ENCODE results near the gene KCNK17.

KCNK17 gene, protein sequence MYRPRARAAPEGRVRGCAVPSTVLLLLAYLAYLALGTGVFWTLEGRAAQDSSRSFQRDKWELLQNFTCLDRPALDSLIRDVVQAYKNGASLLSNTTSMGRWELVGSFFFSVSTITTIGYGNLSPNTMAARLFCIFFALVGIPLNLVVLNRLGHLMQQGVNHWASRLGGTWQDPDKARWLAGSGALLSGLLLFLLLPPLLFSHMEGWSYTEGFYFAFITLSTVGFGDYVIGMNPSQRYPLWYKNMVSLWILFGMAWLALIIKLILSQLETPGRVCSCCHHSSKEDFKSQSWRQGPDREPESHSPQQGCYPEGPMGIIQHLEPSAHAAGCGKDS
- long read RNA-seq, donor 1 = 0 reads
- long read RNA-seq, donor 2 = 0 reads
- long read RNA-seq, donor 3 = 0 reads
- long read RNA-seq, donor 4 = 0 reads
- long read RNA-seq, donor 5 = 0 reads
- long read RNA-seq, donor 6 = 0 reads
- long read RNA-seq, donor 7 = 0 reads
- long read RNA-seq, donor 8 = 0 reads

DNA sequence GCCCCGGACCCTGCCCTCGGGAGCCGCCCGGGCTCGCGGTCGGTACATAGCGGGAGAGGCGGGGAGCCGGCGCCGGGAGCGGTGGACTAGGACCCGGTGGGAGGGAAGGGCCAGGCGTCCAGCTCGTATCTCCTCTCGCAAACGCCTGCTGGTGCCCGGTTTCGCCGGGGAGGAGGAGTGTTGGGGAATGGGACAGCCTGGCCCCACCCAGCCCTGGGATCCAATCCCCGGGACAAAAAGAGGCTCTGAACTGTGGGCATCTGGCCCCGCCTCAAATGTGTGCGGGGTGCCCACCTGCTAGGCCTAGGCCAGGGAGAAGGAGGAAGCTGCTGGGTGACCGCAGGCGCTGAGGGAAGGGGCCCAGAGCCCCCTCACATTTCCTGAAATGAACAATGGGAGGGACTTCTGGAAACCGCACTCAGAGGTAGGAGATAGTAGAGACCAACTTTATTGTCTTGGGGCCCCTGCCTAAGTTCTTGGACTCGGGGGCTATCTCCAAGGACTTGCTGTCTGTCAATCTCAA lies at the start of gene KCNK17:
Gene KCNK17 (minus strand): TSS at position 147 of the 523 bp plus-strand sequence. CDS start 99 bp downstream, at position 48.
- DNase-seq = no peak

DNA sequence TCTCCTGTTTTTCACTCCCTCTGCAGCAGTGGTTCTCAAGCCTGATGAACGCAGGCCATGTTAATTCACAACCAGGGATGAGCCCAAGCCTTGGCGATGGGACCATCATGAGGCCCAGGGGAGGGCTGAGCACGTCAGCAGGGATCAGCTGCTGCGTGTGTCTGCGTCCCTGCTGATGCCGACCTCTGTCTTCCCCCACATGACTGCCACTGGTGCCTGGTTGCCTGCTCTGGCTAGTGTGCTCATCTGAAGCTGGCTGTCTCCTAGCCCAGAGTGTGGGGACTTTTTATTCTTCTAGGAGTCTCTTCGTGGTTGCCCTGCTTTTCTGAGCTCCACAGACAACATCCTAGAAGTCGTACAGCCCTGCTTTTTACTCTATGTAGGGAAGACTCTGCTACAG lies 49.1 kb upstream of the KCNK17 start:
- DNase-seq = no peak

DNA sequence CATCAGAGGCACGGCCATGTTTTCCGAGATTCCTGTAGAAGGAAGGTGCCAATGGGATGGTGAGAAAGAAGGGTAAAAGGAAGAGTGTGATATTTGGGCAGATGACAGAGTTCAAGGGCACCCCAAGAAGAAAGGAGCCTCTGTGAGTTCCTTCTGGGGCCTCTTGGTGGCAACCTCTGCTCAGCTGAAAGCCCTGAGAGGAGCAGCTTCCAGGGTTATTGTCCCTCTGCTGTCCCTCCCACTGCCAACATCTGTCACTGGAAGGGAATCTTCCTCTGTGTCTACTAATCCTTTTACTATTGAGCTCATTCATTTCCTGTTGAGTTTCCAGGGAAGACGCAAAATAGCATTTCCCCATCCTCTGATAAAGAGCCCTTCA lies 48.3 kb upstream of the KCNK17 start:
- DNase-seq = no peak

DNA sequence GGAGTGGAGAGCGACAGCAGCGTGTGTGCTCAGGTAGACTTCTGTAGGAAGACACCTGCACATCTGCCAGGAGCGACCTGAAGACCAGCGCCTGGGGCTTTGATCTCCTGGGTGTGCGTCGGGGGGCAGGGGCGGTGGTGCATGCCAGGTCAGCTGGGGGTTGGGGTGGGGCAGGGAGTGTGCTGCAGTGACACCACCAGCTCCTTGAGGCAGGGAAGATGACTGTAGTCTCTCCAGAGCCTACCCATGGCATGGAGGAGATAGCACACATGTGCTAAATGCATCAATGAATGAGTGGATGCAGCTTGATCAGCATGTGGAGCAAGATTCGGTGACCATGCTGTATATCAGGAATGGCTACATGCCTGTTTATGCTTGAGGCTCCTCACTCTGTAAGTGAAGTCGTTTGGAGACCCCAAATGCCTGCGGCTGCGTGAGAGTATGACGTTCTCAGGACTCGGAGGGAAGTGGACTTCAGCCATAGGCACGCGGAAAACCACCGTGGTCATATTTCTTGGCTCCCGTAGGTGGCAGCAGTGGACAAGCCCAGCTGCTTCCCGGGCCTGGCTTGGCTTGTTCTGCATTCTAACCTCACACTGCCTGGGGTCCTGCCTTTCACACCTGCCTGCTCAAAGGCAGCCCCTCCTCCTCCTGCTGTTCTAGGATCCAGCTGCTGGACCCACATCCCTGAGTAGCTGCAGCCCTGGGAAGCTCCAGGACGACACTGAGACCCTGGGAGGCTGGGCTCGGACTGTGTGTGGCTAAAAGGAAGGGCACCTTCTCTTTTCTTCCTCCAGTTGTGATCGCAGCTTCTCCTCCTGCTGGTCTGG lies 47.7 kb upstream of the KCNK17 start:
- peak; percentile 67 for DNase-seq

DNA sequence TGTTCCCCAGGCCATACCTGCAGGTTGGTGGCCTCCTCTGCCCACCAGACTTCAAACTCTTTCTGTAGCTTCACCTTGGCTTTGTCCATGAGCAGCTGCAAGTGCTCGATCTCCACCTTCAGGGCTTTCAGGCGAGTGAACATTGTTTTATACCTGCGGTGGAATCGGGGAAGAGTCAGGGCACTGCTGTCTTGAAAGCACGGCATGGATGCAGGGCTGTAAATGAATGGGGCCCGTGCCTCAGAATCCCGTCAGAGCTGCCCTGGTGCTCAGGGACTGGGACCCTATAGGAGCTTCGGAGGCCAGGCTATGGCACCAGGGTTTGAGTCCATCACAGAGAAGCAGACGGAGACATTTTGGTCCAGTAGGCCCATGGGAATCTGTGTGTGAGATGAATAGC lies 46.2 kb upstream of the KCNK17 start:
- no peak for DNase-seq

DNA sequence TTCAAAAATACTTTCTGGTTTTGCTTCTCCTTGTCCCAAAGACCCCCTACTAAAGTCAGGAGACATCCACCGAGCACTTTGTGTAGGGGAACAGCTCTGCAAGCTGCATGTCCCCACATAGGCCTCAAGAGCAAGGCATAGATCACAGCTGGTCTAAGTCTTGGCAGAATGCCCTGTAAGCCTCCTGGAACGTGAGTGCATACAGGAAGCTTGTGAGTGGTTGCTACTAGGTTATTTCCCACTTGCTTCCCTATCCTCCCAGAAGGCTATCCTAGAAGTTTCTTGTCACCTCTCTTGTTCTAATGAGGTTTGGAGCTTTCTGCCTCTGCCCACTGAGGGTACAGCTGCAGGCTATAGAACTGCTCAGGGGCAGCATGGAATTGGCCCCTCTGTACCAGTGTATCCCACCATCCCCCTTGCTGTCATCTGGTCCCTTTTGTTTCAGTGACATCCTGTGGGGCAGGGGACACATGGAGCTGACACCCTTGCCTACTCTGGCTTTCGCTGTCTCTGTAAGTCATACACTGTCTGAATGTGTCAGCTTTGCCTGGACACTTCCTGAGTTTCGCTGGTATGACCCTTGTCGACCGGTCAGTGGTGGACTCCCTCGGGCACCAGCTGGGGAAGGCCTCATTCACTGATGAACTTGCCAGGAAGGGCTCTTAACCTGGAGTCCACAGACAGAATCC lies 43.9 kb upstream of the KCNK17 start:
- DNase-seq = no peak

DNA sequence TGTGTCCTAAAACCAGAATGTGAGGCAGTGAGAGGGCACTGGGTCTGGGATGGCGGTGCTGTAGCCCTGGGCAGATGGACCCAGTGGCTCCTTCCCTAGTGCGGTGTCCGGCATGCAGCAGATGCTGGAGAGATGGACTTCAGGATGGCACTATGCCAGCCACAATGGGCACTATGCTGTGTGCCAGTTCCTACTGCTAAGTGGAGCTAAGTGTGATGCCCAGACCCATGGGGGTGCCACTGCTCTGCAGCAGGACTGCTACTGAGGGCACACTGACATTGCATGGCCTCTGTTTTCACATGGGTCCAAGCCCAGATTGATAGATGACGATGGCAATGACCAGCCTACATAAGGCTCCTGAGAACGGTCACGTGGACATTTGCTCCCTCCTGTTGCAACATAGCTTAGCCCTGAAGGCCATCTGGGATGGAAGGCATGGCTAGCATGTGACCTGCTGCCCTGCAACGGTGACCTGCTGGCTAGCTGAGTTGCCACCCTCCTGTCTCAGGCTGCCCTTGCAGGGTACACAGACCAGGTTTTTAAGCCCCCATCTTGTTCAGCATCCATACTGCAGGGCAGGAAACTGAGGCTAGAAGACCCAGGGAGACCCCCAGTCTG lies 39.6 kb upstream of the KCNK17 start:
- DNase-seq = no peak

DNA sequence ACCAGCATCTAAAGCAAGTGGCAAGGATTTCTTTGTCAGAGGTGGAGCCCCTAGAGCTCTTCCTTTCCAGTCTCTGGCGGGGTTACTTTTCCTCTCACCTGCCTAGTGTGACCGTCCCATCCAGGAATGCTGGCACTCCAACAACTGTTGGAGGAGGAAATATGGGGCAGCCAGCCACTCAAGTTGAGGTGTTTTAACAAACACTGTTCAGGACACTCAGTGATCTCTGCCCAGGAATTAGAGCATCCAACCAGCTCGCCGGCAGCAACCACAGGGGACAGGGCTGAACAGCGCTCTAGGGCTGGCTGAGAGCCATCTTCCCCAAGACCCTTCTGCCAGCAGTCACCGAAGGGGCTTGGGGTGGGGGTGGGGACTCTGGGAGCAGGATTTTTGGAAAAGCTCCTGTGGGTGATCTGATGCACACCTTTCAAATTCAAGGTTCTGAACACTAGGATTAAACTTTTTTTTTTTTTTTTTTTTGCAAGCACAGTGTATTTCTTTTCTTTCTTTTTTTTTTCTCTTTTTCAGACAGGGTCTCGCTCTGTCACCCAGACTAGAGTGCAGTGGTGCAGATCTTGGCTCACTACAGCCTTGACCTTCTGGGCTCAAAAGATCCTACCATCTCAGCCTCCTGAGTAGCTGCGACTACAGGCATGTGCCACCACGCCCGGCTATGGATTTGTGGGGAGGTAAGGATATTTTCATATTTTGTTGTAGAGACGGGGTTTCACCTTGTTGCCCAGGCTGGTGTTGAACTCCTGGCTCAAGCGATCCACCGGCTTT lies 36.7 kb upstream of the KCNK17 start:
- DNase-seq = no peak

DNA sequence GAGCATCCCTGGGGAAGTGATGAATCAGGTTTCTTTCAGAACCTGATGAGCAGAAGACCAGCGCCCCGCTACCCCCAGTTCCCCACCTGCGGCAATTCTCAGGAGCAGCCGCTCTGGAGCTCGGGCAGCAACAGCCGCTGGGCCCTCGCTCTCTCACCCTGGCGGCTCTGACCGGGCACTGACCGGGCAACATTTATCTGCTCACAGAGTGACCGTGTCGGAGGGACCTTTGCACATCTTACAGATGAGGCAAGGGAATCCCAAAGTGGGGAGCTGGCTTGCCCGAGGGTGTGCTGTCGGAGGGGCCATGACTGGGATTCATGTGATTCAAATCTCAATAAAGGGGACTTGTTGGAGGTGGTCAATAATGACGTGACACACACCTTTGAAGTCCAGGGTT lies 34.5 kb upstream of the KCNK17 start:
- no peak for DNase-seq

DNA sequence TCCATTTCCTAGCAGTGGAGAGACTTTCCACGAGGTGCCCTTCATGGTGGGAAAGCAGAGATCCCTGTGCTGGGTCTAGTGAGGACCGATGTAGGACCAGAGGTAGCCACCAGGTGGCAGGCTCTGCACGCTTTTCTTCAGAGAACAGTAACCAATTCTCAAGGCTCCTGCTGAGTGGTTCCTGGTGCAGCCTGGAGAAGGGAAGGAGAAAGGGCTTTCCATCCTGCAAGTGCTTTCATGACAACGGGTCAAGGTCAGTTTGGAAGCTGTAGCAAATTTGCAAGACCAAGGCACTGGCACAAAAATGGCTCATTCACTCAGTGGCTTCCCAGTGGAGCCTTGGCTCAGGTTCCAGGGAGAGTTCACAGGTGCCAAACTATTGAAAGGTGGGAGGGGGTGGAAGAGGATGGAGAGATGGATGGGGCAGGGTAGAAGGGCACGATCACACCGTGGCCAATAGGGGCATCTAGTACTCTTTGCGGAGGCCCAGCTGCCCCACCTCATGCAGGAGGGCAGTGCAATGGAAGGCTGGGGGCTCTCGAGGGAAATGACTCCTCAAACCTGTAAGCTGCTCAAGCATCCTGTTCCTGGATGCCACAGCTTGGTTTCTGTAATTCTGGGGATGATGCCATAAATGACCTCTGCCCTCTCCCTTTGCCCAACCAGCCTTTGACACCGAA lies 33.8 kb upstream of the KCNK17 start:
- peak; percentile 32 for DNase-seq

DNA sequence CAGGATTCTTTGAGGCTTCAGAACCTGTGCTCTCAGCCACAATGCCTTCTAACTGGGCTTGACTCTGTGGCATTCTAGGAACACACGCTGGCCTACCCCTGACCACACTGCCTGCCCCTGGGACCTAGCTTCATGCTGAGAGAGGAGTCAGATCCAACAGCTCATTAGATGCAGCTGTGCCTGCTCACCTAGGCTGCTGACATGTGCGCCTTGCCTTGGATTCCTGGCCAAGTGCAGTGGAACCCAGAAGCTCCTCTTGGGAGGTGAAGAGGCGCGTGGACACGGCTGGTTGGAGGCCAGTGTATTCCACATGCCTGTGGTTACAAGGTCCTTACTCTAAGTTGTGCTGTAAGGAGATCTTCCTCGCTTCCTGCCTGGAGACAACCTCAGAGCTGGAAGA lies 33.0 kb upstream of the KCNK17 start:
- DNase-seq = no peak

DNA sequence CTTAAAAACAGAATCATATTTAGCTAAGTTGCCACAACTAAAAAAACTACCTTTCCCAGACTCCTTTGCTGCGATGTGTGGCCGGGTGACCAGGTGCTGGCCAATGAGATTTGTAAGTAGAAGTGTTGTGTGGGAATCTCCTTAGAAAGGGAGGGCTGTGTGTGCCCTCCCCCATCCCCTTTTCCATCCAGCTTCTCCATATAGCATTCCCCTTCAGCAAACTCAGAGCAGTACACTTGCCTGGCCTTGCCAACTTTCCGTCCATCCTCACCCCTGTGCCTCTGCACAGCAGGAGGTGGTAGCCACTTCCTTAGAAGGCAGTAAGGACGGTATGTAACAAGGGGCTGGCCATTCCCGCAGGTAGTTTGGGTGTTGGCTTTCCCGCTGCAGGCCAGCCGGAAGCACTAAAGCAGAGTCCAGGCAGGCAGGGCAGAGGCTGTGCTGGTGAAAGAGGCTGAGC lies 30.6 kb upstream of the KCNK17 start:
- DNase-seq = no peak

DNA sequence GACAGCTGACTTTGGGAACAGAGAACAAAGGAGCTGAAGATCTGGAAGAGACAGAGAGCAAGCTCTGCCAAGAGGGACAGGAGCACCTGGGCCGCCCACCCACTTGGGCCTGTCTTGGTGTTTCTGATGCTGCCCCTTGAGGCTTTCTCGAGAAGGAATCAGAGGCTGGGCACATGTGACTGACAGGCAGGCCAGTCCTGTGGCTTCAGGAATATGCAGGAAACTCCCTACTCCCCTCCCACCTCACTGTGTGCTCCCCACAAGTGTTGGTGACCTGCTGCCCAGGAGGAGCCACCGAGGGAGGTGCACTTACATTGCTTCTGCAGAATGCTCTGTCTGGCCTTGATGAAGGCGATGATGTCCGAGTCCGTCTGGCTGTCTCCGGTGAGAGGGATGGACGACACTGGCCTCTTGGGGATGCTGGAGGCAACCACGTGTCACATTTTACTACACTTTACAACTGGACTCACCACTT lies 29.2 kb upstream of the KCNK17 start:
- no peak for DNase-seq

DNA sequence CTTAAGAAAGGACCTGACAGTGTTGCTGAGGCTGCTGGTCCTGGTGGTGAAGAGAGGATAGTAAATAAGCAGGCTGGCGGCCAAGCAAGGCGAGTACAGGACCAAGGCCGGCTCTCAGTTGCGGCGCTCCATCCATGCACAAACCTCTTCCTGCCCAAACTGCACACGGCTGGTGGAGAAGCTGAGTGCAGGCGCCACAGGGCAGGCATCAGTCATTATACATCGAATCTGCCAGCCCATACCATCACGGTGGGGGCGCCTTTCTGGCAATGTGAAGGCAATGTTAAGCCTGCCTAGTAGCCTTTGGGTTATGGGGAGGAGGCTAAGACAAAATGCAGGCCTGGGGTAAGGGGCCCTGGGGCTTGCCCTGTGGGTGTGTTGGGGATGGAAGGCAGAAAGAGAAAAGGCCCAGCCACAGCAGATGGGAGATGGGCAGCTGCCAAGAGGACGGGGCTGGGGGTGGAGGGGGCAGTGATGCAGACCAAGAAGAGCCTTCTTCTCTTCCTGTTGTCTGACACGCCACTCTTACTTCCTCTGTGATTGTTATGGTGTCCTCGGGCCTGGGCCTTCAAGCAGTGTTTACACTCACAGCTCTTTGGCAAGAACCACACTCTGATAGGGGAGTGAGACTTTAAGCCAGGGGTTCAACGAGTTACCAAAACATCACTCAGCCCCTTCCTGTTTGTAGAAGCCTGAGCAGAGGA lies 28.6 kb upstream of the KCNK17 start:
- DNase-seq = no peak

DNA sequence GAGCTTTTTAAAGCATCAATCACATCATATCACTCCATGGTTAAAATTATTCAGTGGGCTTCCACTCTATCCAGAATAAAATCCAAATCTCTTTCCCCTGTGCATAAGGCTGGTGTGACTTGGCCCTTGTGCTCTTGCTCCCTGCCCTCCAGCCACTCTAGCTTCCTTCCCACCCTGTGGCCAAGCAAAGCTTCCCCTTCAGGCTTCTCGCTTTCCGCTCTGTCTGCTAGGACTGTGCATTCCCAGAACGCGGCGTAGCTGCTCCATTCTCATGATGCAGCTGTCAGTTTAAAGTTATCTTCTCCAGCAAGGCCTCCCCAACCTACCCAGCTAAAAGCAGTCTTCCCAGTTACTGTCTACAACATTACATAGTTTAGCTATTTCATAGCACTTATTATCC lies 27.7 kb upstream of the KCNK17 start:
- DNase-seq = no peak

DNA sequence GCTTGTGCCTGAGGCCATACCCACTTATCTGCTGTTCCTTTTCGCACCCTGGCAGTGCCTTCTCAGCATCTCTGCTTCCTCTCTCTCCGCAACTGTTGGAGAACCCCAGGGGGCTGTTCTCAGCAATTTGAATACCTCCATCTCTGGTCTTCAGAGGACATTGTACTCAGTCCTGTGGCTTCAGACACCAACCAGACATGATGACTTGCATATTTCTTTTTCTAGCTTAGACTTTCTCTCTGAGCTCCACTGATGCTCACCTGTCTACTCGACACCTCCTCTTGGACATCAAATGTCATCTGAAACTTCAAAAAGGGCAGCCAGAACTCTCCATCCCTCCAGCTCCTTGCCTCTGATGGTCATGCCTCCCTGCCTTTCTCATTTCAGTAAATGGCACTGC lies 27.1 kb upstream of the KCNK17 start:
- no peak for DNase-seq

DNA sequence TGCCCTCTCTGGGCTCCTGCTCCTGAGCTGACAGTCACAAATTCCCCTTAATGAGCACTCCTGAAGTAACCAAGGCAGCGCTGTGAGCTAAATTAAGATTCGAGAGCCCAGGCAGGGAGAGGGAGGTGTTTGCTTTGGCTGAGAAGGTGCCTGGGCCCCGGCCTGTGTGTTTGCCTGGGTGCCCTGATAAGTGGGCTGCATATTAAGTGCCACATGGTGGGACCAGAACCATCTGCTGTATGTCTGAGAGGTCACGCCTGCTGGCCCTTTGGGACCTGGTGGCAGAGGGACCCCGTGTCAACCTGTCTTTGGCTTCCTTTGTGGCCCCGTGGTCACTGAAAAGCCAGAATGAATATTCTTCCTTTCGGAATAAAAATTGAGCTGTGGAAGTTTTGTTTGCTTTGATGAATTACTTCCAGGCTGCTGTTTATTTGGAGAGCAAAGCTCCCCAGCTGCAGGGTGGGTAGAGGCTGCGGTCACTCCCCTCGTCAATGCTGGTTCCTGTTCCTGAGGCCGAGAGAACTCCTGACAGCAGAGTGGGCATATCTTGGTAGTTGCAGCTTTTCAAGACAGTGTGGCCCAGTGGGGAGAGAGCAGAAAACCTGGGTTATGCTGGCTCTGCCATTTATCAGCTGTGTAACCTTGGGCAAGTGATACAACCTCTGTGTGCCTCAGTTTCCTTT lies 25.8 kb upstream of the KCNK17 start:
- DNase-seq = no peak

DNA sequence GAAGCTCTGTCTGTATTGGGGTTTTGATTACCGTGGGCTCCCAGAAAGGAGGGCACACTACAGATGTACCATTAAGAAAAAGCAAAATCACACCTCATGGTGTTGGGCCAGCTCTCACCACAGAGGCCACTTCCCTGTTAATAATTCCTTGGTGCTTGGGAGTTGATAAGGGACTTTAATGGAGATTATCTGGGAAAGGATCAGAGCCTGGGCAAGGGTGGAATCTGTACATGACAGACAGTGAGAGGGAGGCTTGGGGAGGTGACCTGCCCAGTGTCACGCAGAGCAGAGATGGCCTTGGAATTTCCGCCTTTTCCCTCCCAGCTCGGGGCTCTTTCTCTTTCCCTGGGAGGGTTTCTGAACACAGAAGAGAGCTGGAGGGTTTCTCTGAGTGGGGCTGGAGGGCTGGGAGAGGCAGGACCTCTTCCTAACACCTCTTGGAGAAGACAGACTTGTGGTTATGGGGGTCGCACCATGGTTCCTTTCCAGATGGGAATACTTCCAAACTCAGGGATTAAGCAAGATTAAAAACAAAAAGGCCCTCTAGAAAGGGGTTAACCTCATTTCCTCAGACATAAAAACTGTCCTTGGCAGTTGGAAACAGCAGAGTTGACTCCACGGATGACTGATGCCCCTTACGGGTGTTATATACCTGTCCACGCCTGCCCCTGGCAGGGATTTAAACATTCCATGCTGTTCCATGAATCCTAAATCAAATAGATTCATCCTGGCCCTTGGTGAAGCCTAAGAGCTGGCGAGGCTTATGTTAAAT lies 25.1 kb upstream of the KCNK17 start:
- DNase-seq = no peak

Data from right kidney (tissue), 9 donors.